Osteoblast (primary cell): ENCODE measurements around the gene CRABP2. TPM values are rescaled to one million over a fixed set of nuclear protein-coding genes. Genes with fewer than 3 reads are reported as not detected.

Experiments
- DNase-seq: peaks from one replicate; pipeline ENCODE4 v3.0.0; 2011; ENCODE audit warnings: low spot score, mixed read lengths; ENCODE audit not compliant: insufficient read length; ENCODE audit errors: missing footprints
- H2AFZ ChIP-seq: 2 replicates; pipeline ENCODE4 v1.6.0; 2011; ENCODE audit warnings: mild to moderate bottlenecking, low read length
- H3K27ac ChIP-seq: 2 replicates; pipeline ENCODE4 v1.5.1; 2011; ENCODE audit warnings: mild to moderate bottlenecking, low read depth, low read length, moderate library complexity
- H3K27me3 ChIP-seq: 2 replicates; pipeline ENCODE4 v1.6.0; 2012; ENCODE audit warnings: mild to moderate bottlenecking, control low read depth, inconsistent platforms, low read length, moderate library complexity; ENCODE audit not compliant: insufficient read depth
- H3K36me3 ChIP-seq: 2 replicates; pipeline ENCODE4 v1.5.1; 2011; ENCODE audit warnings: mild to moderate bottlenecking, low read length, control low read depth, moderate library complexity; ENCODE audit not compliant: insufficient read depth
- H3K4me1 ChIP-seq: 2 replicates; pipeline ENCODE4 v1.5.1; 2011; ENCODE audit warnings: mild to moderate bottlenecking, low read length, control low read depth, moderate library complexity; ENCODE audit not compliant: insufficient read depth
- H3K4me2 ChIP-seq: 2 replicates; pipeline ENCODE4 v1.6.0; 2011; ENCODE audit warnings: mild to moderate bottlenecking, low read length; ENCODE audit not compliant: insufficient read depth
- H3K4me3 ChIP-seq: fragments of 200-600 bp; sonication (generic); 3 replicates; pipeline ENCODE4 v1.5.1; 2012; ENCODE audit warnings: mild to moderate bottlenecking, low read length, inconsistent platforms; ENCODE audit not compliant: insufficient read depth
- H3K79me2 ChIP-seq: 2 replicates; pipeline ENCODE4 v1.6.0; 2012; ENCODE audit warnings: mild to moderate bottlenecking, low read length, control low read depth, inconsistent platforms; ENCODE audit not compliant: insufficient read depth
- H3K9me3 ChIP-seq: 2 replicates; pipeline ENCODE4 v1.5.1; 2011; ENCODE audit warnings: low read depth, low read length, control low read depth
- H4K20me1 ChIP-seq: 2 replicates; pipeline ENCODE4 v1.6.0; 2012; ENCODE audit warnings: mild to moderate bottlenecking, low read length, control low read depth; ENCODE audit not compliant: insufficient read depth
- CTCF ChIP-seq: IDR thresholded peaks from 2 replicates; pipeline ENCODE4 v1.5.1; 2011; ENCODE audit warnings: mild to moderate bottlenecking, low read depth, low read length, moderate library complexity; ENCODE audit errors: extremely low read depth
- total RNA-seq: library from RNA; depleted of rRNA; stranded (reverse); fragments of >200 nt; gene quantifications from 2 replicates; pipeline ENCODE4 v1.2.3, GENCODE V29; 2012

CRABP2 gene
- total RNA-seq, 1 donor = 16.6 TPM

GRCh38 chr1:156681196-156681960, 24.0 kb downstream of the CRABP2 start:
- Histone ChIP-seq H3K9me3 (no peaks in the 10 kb centered on the region), H4K20me1 (no peaks in the 10 kb centered on the region), H3K4me1 (peaks cover 20% of the 10 kb centered on the region), H3K27me3 (peaks cover 24% of the 10 kb centered on the region), H3K36me3 (no peaks in the 10 kb centered on the region), H3K4me3 (no peak overlapping the region), H3K4me2 (no peak overlapping the region), H2AFZ (no peak overlapping the region), H3K79me2 (no peaks in the 10 kb centered on the region), H3K27ac (no peak overlapping the region)
- DNase-seq = peak; percentile 21
- TF ChIP-seq CTCF = no peak

GRCh38 chr1:156680056-156680455, 25.3 kb downstream of the CRABP2 start:
- H3K4me1 ChIP-seq = peaks cover 20% of the 10 kb centered on the region
- no peak for TF ChIP-seq CTCF
- H2AFZ ChIP-seq = no peak overlapping the region
- no peaks in the 10 kb centered on the region for H3K36me3 ChIP-seq
- no peak overlapping the region for H3K4me3 ChIP-seq
- peaks cover 24% of the 10 kb centered on the region for H3K27me3 ChIP-seq
- DNase-seq = no peak
- no peaks in the 10 kb centered on the region for H3K79me2 ChIP-seq
- no peak overlapping the region for H3K4me2 ChIP-seq
- no peak overlapping the region for H3K27ac ChIP-seq
- no peaks in the 10 kb centered on the region for H4K20me1 ChIP-seq
- H3K9me3 ChIP-seq = no peaks in the 10 kb centered on the region

GRCh38 chr1:156677616-156678596, 27.5 kb downstream of the CRABP2 start:
- H3K4me2 ChIP-seq = peak overlapping the region; percentile 97
- H3K79me2 ChIP-seq = no peaks in the 10 kb centered on the region
- H2AFZ ChIP-seq = peak overlapping the region; percentile 94
- H3K27me3 ChIP-seq = peaks cover 24% of the 10 kb centered on the region
- peak; percentile 98 for DNase-seq
- no peaks in the 10 kb centered on the region for H3K36me3 ChIP-seq
- peaks cover 16% of the 10 kb centered on the region for H3K4me1 ChIP-seq
- peak overlapping the region; percentile 68 for H3K4me3 ChIP-seq
- H3K27ac ChIP-seq = no peak overlapping the region
- H4K20me1 ChIP-seq = no peaks in the 10 kb centered on the region
- TF ChIP-seq CTCF = peak; percentile 96
- no peaks in the 10 kb centered on the region for H3K9me3 ChIP-seq
